H9 (cell line): ENCODE results near the gene SYNGR4. TPM values are rescaled to one million over a fixed set of nuclear protein-coding genes. Genes with fewer than 3 reads are reported as not detected.

Experiments
- DNase-seq: peaks from one replicate; pipeline ENCODE4 v3.0.0-alpha.2; 2017
- H2AFZ ChIP-seq: one replicate; pipeline ENCODE4 v1.6.1; 2013; ENCODE audit warnings: mild to moderate bottlenecking, low read length, control low read depth, moderate library complexity
- H2AK5ac ChIP-seq: 2 replicates; pipeline ENCODE4 v1.6.1; 2013; ENCODE audit warnings: low read length, control low read depth, mixed read lengths; ENCODE audit not compliant: insufficient read length
- H2BK120ac ChIP-seq: one replicate; pipeline ENCODE4 v1.6.1; 2013; ENCODE audit warnings: low read depth, mild to moderate bottlenecking, low read length, control low read depth, inconsistent platforms; ENCODE audit not compliant: poor library complexity, severe bottlenecking
- H2BK12ac ChIP-seq: 2 replicates; pipeline ENCODE4 v1.6.1; 2013; ENCODE audit warnings: low read length, control low read depth, mixed read lengths, low read depth; ENCODE audit not compliant: insufficient read length
- H2BK15ac ChIP-seq: 2 replicates; pipeline ENCODE4 v1.6.1; 2013; ENCODE audit warnings: low read depth, low read length, control low read depth
- H2BK20ac ChIP-seq: one replicate; pipeline ENCODE4 v1.6.1; 2013; ENCODE audit warnings: low read depth, mild to moderate bottlenecking, low read length, control low read depth, inconsistent platforms; ENCODE audit not compliant: poor library complexity, severe bottlenecking
- H2BK5ac ChIP-seq: 2 replicates; pipeline ENCODE4 v1.6.1; 2013; ENCODE audit warnings: low read length, control low read depth, mixed read lengths; ENCODE audit not compliant: insufficient read length
- H3K14ac ChIP-seq: 2 replicates; pipeline ENCODE4 v1.6.1; 2013; ENCODE audit warnings: low read length, control low read depth; ENCODE audit not compliant: insufficient read depth
- H3K18ac ChIP-seq: 2 replicates; pipeline ENCODE4 v1.6.1; 2013; ENCODE audit warnings: low read depth, mild to moderate bottlenecking, mixed read lengths, low read length, control low read depth; ENCODE audit not compliant: insufficient read length
- H3K23ac ChIP-seq: 2 replicates; pipeline ENCODE4 v1.6.1; 2013; ENCODE audit warnings: low read length, control low read depth, mixed read lengths, low read depth; ENCODE audit not compliant: insufficient read length
- H3K23me2 ChIP-seq: 2 replicates; pipeline ENCODE4 v1.6.1; 2013; ENCODE audit warnings: low read depth, mild to moderate bottlenecking, mixed read lengths, low read length, control low read depth; ENCODE audit not compliant: insufficient read length, poor library complexity, severe bottlenecking
- H3K27ac ChIP-seq: 2 replicates; pipeline ENCODE4 v1.5.1; 2013; ENCODE audit warnings: low read length, control low read depth, mixed read lengths, low read depth; ENCODE audit not compliant: insufficient read length
- H3K27me3 ChIP-seq: 2 replicates; pipeline ENCODE4 v1.6.1; 2013; ENCODE audit warnings: low read length, control low read depth, inconsistent platforms; ENCODE audit not compliant: insufficient read depth
- H3K4ac ChIP-seq: 2 replicates; pipeline ENCODE4 v1.6.1; 2013; ENCODE audit warnings: low read depth, mild to moderate bottlenecking, control low read depth, inconsistent platforms, low read length, moderate library complexity
- H3K4me1 ChIP-seq: 2 replicates; pipeline ENCODE4 v1.6.1; 2013; ENCODE audit warnings: low read length, control low read depth, inconsistent platforms; ENCODE audit not compliant: insufficient read depth
- H3K4me2 ChIP-seq: 2 replicates; pipeline ENCODE4 v1.6.1; 2013; ENCODE audit warnings: low read length, control low read depth, mixed read lengths; ENCODE audit not compliant: insufficient read length, insufficient read depth
- H3K56ac ChIP-seq: 2 replicates; pipeline ENCODE4 v1.6.1; 2013; ENCODE audit warnings: low read depth, mild to moderate bottlenecking, mixed read lengths, low read length, control low read depth; ENCODE audit not compliant: insufficient read length
- H3K79me1 ChIP-seq: 2 replicates; pipeline ENCODE4 v1.6.1; 2013; ENCODE audit warnings: low read depth, mild to moderate bottlenecking, moderate library complexity, low read length, control low read depth, inconsistent platforms; ENCODE audit not compliant: insufficient read depth, poor library complexity, severe bottlenecking
- H3K79me2 ChIP-seq: 2 replicates; pipeline ENCODE4 v1.6.1; 2013; ENCODE audit warnings: low read length, control low read depth, inconsistent platforms; ENCODE audit not compliant: insufficient read depth
- H3K9ac ChIP-seq: 2 replicates; pipeline ENCODE4 v1.6.1; 2013; ENCODE audit warnings: low read length, control low read depth, mixed read lengths; ENCODE audit not compliant: insufficient read length; ENCODE audit errors: extremely low read depth
- H3K9me3 ChIP-seq: one replicate; pipeline ENCODE4 v1.6.1; 2013; ENCODE audit warnings: low read depth, low read length, inconsistent platforms; ENCODE audit not compliant: control insufficient read depth
- H3T11ph ChIP-seq: one replicate; pipeline ENCODE4 v1.6.1; 2013; ENCODE audit warnings: mild to moderate bottlenecking, low read length, control low read depth, inconsistent platforms
- H4K20me1 ChIP-seq: one replicate; pipeline ENCODE4 v1.6.1; 2013; ENCODE audit not compliant: control insufficient read depth, insufficient read length, insufficient read depth
- H4K5ac ChIP-seq: 2 replicates; pipeline ENCODE4 v1.6.1; 2013; ENCODE audit warnings: low read depth, mild to moderate bottlenecking, mixed read lengths, low read length, control low read depth; ENCODE audit not compliant: insufficient read length
- H4K8ac ChIP-seq: replicated peaks from 2 replicates; pipeline ENCODE4 v1.6.1; 2013; ENCODE audit warnings: low read length, control low read depth, mixed read lengths, low read depth; ENCODE audit not compliant: insufficient read length
- H4K91ac ChIP-seq: 2 replicates; pipeline ENCODE4 v1.6.1; 2013; ENCODE audit warnings: low read depth, mild to moderate bottlenecking, moderate library complexity, mixed read lengths, low read length, control low read depth; ENCODE audit not compliant: insufficient read length
- H3K27ac Mint-ChIP-seq, 3 experiments: 2 replicates in 2 of 3; 3 replicates in 1 of 3; pipeline ENCODE4 v1.8.0; 2020 to 2021; ENCODE audit warnings: mixed read lengths in 3 of 3, mild to moderate bottlenecking in 1 of 3, moderate library complexity in 1 of 3
- H3K27me3 Mint-ChIP-seq: 2 replicates; pipeline ENCODE4 v1.8.0; 2021; ENCODE audit warnings: low read depth, mild to moderate bottlenecking, moderate library complexity, mixed read lengths
- H3K36me3 Mint-ChIP-seq, 3 experiments: 2 replicates in 2 of 3; 3 replicates in 1 of 3; pipeline ENCODE4 v1.8.0; 2020 to 2021; ENCODE audit warnings: low read depth in 3 of 3, mixed read lengths in 3 of 3; ENCODE audit not compliant: insufficient read depth in 1 of 3
- H3K4me1 Mint-ChIP-seq, 2 experiments: 2 replicates each; pipeline ENCODE4 v1.8.0; 2020; ENCODE audit warnings: mixed read lengths in 2 of 2
- H3K4me3 Mint-ChIP-seq, 2 experiments: 2 replicates in 1 of 2; 3 replicates in 1 of 2; pipeline ENCODE4 v1.8.0; 2020 to 2021; ENCODE audit warnings: mild to moderate bottlenecking in 2 of 2, mixed read lengths in 2 of 2, moderate library complexity in 1 of 2
- H3K9me3 Mint-ChIP-seq, 2 experiments: 2 replicates in 1 of 2; 3 replicates in 1 of 2; pipeline ENCODE4 v1.8.0; 2020; ENCODE audit warnings: mild to moderate bottlenecking in 2 of 2, mixed read lengths in 2 of 2, moderate library complexity in 1 of 2
- WGBS: extraction: QIAGEN DNeasy Blood & Tissue Kit; methylation state at CpG from one replicate; pipeline ENCODE4 v1.1.7; 2013; ENCODE audit warnings: missing lambda C conversion rate, low lambda C conversion rate, mixed read lengths; ENCODE audit not compliant: insufficient read length; ENCODE audit errors: extremely low coverage; 5-methylcytosine and 5-hydroxymethylcytosine counted together
- total RNA-seq: library from RNA; stranded (reverse); gene quantifications from 2 replicates; pipeline ENCODE4 v1.2.1, GENCODE V29; 2021
- TF ChIP-seq, protein P1 (sequence below): fragments of 200-600 bp; sonication (generic); conservative IDR thresholded peaks from 3 replicates; pipeline ENCODE4 v1.8.0; 2021; ENCODE audit warnings: antibody characterized with exemption, mild to moderate bottlenecking

Gene SYNGR4
- total RNA-seq, 1 experiment from 2014 or later: 0.31 TPM

DNA sequence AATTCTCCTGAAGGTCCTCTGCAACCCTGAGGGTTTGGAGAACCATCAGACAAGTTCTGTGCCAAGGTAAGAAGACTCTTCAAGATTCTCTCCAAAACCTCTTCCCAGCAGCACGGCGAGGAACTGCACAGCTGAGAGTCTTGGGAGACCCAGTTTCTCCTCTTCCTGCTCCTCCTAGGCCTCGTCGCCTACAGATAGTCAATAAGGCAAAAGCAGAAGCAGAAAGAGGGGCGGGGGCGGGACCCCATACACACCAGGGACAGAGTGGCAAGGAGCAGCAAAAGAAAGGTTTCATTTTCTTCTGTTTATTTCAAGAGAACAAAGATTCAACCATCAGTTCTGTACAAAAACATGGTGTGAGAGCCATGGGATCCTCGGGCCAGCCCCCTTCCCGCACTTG, 18.1 kb downstream of the SYNGR4 start:
- no CpG with 5 or more reads among the region's 8 CpGs for WGBS
- H3K9me3 Mint-ChIP-seq: no peaks in the 10 kb centered on the region
- Histone ChIP-seq H3K27me3 (no peaks in the 10 kb centered on the region), H4K8ac (no peak overlapping the region), H3K79me1 (no peaks in the 10 kb centered on the region), H3K4me1 (no peaks in the 10 kb centered on the region), H3K4ac (no peak overlapping the region), H3T11ph (no peak overlapping the region), H4K20me1 (no peaks in the 10 kb centered on the region), H3K4me2 (no peak overlapping the region), H2BK120ac (no peak overlapping the region), H3K9ac (no peak overlapping the region), H2BK12ac (no peak overlapping the region), H2BK20ac (no peak overlapping the region), H3K14ac (no peak overlapping the region), H3K18ac (no peak overlapping the region), H4K5ac (no peak overlapping the region), H3K23me2 (no peaks in the 10 kb centered on the region), H2BK5ac (no peak overlapping the region), H3K56ac (no peak overlapping the region), H2AFZ (no peak overlapping the region), H2AK5ac (no peak overlapping the region), H3K79me2 (no peaks in the 10 kb centered on the region), H4K91ac (no peak overlapping the region), H2BK15ac (no peak overlapping the region), H3K27ac (no peak overlapping the region), H3K23ac (no peak overlapping the region), H3K9me3 (no peaks in the 10 kb centered on the region)
- no peak overlapping the region for H3K27ac Mint-ChIP-seq
- H3K36me3 Mint-ChIP-seq: peaks cover 38 to 56% (median 55%) of the 10 kb centered on the region in 3 experiments
- no peaks in the 10 kb centered on the region; the same call in 1 of the 2 replicates for H3K27me3 Mint-ChIP-seq
- no peak for DNase-seq
- H3K4me1 Mint-ChIP-seq: no peaks in the 10 kb centered on the region
- TF ChIP-seq, protein P1, sequence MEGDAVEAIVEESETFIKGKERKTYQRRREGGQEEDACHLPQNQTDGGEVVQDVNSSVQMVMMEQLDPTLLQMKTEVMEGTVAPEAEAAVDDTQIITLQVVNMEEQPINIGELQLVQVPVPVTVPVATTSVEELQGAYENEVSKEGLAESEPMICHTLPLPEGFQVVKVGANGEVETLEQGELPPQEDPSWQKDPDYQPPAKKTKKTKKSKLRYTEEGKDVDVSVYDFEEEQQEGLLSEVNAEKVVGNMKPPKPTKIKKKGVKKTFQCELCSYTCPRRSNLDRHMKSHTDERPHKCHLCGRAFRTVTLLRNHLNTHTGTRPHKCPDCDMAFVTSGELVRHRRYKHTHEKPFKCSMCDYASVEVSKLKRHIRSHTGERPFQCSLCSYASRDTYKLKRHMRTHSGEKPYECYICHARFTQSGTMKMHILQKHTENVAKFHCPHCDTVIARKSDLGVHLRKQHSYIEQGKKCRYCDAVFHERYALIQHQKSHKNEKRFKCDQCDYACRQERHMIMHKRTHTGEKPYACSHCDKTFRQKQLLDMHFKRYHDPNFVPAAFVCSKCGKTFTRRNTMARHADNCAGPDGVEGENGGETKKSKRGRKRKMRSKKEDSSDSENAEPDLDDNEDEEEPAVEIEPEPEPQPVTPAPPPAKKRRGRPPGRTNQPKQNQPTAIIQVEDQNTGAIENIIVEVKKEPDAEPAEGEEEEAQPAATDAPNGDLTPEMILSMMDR: no peak
- no peak overlapping the region for H3K4me3 Mint-ChIP-seq
